Memory B cell (primary cell): ENCODE measurements around the gene APBB2.

Experiments used
- ATAC-seq: fragments of 150-1000 bp; cut with Tn5 transposase; 2 replicates; pipeline ENCODE4 v1.10.0; 2021; ENCODE audit warnings: low read depth, mild to moderate bottlenecking, moderate library complexity
- DNase-seq, 2 donors: peaks; one replicate each; pipeline ENCODE4 v3.0.0; 2022; ENCODE audit warnings: low spot score in 2 of 2
- H3K27ac Mint-ChIP-seq: one replicate; pipeline ENCODE4 v1.8.0; 2022; ENCODE audit warnings: mild to moderate bottlenecking, moderate library complexity, mixed read lengths
- H3K27me3 Mint-ChIP-seq: one replicate; pipeline ENCODE4 v1.8.0; 2022; ENCODE audit warnings: mixed read lengths
- H3K36me3 Mint-ChIP-seq: one replicate; pipeline ENCODE4 v1.8.0; 2022; ENCODE audit warnings: mild to moderate bottlenecking, mixed read lengths
- H3K4me1 Mint-ChIP-seq: one replicate; pipeline ENCODE4 v1.8.0; 2022; ENCODE audit warnings: mixed read lengths
- H3K4me3 Mint-ChIP-seq: one replicate; pipeline ENCODE4 v1.8.0; 2022; ENCODE audit warnings: mild to moderate bottlenecking, moderate library complexity, mixed read lengths
- H3K9me3 Mint-ChIP-seq: one replicate; pipeline ENCODE4 v1.8.0; 2022; ENCODE audit warnings: mixed read lengths

APBB2 gene

DNA sequence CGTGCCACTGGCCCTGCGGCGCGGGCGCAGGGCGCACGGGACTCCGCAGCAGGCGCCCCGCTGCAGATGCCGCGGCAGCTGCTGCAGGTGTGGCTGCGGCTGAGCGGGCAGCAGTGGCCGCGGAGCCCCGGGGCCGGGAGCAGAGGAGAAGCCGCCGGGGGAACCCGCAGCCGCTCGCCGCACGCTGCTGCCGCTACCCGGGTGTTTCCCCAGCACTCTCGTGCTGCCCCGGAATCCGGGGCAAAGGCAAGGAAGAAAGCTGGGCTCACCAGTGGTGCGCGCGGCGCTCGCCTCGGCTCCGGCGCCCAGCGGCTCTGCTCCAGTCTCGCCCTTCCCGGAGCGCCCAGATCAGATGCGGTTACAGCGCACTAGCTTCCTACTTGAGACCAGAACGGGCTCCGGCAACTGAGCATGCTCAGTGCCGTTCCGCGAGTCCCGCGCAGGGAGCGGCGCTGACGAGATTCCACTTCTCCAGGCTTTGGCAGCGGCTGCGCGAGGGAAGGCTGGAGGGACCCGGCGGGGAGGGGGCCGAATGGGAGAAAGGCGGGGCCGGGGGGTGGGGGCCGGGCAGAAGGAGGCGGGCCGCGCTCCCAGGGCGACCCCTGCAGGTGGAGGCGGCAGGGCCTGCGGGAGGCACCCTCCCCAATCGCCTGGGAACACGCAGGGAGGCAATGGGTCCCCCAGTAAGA lies at the start of gene APBB2:
TSS of gene APBB2 (minus strand) at position 407 of the 689 bp plus-strand sequence. CDS start 181,288 bp downstream, outside the sequence.
- peaks cover 13% of the 10 kb centered on the region for H3K27me3 Mint-ChIP-seq
- ATAC-seq (peak; percentile 59), DNase-seq (peak; percentile 3 to 34)
- H3K4me3 Mint-ChIP-seq, result peak within 1 kb of the TSS; percentile 75
- H3K36me3 Mint-ChIP-seq, result no peaks in the 10 kb centered on the region
- peaks cover 15% of the 10 kb centered on the region for H3K4me1 Mint-ChIP-seq
- H3K27ac Mint-ChIP-seq, result no peak within 1 kb of the TSS
- H3K9me3 Mint-ChIP-seq, result no peaks in the 10 kb centered on the region

DNA sequence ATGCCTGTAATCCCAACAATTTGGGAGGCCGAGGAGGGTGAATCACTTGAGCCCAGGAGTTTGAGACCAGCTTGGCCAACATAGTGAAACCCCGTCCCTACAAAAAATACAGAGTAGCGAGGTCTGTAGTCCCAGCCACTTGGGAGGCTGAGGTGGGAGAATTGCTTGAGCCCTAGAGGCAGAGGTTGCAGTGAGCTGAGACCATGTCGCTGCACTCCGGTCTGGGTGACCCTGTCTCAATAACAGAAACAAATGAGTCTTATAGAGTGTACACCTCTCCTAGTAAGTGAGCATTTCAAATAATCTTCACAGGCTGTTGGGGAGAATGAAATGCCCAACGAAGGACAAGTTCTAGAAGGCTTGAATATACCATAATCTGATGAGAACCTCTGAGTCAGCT lies 47.9 kb upstream of the APBB2 start:
- DNase-seq (no peak), ATAC-seq (no peak)
- Mint-ChIP-seq H3K4me1 (peaks cover 5% of the 10 kb centered on the region), H3K36me3 (no peaks in the 10 kb centered on the region), H3K27me3 (peaks cover 13% of the 10 kb centered on the region), H3K9me3 (no peaks in the 10 kb centered on the region), H3K27ac (no peak overlapping the region), H3K4me3 (no peak overlapping the region)

DNA sequence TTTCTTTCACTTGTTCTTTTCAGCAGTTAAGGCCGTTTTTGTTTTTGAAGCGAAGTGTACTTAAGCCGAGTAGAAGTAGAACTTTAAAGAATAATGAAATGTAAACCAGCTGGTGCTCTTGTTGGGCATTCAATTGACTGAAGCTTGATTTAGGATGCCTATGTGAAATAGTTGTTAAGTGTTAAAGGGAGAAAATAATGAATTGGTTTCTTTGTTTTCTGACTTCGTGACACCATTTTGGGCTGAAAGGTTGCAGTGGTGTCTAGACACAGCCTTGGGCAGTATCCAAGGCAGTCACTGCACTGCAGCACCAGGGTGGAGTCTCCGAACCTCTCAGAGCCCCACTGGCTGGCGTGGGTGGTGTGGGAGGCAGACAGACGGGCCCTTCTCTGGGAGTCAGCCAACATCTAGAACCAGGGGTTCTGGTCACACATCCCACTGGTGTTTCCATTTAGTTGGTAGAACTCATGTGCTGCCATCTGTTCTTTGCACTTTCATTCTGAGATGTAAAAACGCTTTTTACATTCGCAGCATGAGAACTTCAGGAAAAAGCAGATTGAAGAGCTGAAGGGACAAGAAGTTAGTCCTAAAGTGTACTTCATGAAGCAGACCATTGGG lies 45.9 kb upstream of the APBB2 start:
- no peak for DNase-seq
- Mint-ChIP-seq H3K27me3 (peaks cover 19% of the 10 kb centered on the region), H3K4me3 (no peak overlapping the region), H3K9me3 (no peaks in the 10 kb centered on the region), H3K27ac (no peak overlapping the region), H3K36me3 (no peaks in the 10 kb centered on the region), H3K4me1 (peaks cover 5% of the 10 kb centered on the region)
- ATAC-seq, result no peak

DNA sequence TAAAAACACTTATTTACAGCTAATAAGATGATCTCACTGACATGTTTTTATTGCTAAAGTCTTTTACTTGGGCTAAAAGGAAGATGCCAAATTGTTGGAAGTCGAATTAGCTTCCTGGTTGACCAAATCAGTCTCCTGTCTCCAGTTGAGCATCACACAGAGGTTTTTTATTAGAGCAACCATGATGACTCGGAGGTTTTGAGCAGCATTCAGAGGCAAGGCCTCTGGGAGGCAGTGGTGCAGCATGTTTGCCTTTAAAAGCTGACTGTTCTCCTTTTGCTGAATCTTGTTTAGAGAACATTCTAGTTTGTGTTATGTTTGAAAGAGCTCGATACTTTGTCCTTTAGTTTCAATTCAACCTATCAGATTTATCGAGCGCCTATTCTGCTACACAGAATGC lies 44.4 kb upstream of the APBB2 start:
- Mint-ChIP-seq H3K27me3 (peaks cover 19% of the 10 kb centered on the region), H3K4me3 (no peak overlapping the region), H3K27ac (no peak overlapping the region), H3K9me3 (no peaks in the 10 kb centered on the region), H3K36me3 (no peaks in the 10 kb centered on the region), H3K4me1 (peaks cover 5% of the 10 kb centered on the region)
- ATAC-seq (no peak), DNase-seq (no peak)

DNA sequence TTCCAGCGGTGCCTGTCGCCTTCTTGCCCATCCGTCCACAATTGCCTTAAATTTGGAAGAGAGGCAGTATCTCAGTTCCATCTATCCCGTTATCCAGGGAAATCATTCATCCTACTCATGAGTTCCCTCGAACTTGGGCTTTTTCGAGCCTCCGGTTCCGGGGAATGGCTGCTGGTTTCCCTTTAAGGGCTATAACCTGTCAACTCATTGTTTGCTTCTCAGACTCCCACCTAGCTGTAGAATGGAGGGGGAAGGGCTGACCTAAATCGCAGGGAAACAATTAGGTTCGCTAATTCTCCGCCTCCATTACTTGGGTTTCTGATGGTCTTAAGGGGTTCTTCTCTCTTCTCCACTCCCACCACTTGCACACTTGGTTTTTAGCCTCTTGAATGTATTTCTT lies 43.6 kb upstream of the APBB2 start:
- Mint-ChIP-seq H3K36me3 (no peaks in the 10 kb centered on the region), H3K27ac (no peak overlapping the region), H3K9me3 (no peaks in the 10 kb centered on the region), H3K4me3 (peak overlapping the region; percentile 66), H3K4me1 (peaks cover 5% of the 10 kb centered on the region), H3K27me3 (peaks cover 19% of the 10 kb centered on the region)
- DNase-seq (no peak), ATAC-seq (no peak)

DNA sequence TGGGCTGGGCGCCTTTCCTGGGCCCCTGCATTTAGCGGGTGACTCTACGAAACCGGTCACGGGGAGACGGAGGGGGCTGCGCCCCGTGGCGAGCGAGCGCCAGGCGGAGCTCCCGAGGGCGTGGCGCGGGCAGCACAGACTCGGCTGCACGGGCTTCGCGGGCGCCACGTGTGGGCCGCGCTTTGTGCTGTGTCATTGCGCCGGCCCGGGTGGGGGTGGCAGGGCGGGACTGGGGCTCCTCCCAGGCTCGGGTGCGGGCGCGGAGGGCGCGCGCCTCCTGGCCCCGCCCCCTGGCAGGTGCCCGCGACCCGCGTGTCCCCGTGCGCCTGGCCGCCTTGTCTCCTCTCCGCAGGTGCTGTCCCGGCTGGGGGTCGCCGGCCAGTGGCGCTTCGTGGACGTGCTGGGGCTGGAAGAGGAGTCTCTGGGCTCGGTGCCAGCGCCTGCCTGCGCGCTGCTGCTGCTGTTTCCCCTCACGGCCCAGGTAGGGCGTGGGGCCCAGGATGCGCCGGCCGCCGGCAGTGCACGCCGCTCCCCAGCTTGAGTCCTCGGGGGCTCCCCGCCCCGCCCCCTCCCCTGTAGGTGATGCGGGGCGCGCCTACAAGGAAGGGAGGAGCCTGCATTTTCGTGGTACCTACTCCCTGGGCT lies 43.0 kb upstream of the APBB2 start:
- H3K4me1 Mint-ChIP-seq, result peaks cover 5% of the 10 kb centered on the region
- peaks cover 19% of the 10 kb centered on the region for H3K27me3 Mint-ChIP-seq
- H3K9me3 Mint-ChIP-seq, result no peaks in the 10 kb centered on the region
- H3K4me3 Mint-ChIP-seq, result peak overlapping the region; percentile 66
- peak; percentile 48 for ATAC-seq
- peak in 1 of 2 donors; percentile 15 for DNase-seq
- no peaks in the 10 kb centered on the region for H3K36me3 Mint-ChIP-seq
- no peak overlapping the region for H3K27ac Mint-ChIP-seq

DNA sequence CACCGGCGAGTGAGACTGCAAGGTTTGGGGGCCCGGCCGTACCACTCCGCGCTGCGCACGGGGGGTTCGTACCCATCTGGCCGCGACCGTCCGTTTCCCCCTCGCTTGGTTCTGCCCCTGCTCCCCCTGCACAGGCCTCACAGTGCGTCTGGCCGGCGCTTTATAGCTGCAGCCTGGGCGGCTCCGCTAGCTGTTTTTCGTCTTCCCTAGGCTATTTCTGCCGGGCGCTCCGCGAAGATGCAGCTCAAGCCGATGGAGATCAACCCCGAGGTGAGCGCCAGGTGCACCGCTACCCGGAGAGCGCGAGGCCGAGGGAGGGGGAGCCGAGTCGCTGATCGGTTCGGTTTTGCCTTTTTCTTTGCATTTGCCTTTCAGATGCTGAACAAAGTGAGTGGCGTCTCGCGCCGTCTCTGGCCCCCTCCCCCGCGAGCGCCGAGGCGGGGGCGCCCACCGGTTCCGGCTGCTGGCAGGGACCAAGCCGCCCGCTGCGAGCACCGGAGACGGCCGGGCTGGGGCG lies 42.5 kb upstream of the APBB2 start, which contains the start of gene UCHL1:
TSS of gene UCHL1 (plus strand) at position 189 of the 517 bp plus-strand sequence. CDS start at position 238, 49 bp downstream.
- H3K27ac Mint-ChIP-seq, result no peak within 1 kb of the TSS
- ATAC-seq (no peak), DNase-seq (no peak)
- no peaks in the 10 kb centered on the region for H3K36me3 Mint-ChIP-seq
- peaks cover 20% of the 10 kb centered on the region for H3K27me3 Mint-ChIP-seq
- H3K4me1 Mint-ChIP-seq, result peaks cover 5% of the 10 kb centered on the region
- peak within 1 kb of the TSS; percentile 66 for H3K4me3 Mint-ChIP-seq
- H3K9me3 Mint-ChIP-seq, result peaks cover 1% of the 10 kb centered on the region

DNA sequence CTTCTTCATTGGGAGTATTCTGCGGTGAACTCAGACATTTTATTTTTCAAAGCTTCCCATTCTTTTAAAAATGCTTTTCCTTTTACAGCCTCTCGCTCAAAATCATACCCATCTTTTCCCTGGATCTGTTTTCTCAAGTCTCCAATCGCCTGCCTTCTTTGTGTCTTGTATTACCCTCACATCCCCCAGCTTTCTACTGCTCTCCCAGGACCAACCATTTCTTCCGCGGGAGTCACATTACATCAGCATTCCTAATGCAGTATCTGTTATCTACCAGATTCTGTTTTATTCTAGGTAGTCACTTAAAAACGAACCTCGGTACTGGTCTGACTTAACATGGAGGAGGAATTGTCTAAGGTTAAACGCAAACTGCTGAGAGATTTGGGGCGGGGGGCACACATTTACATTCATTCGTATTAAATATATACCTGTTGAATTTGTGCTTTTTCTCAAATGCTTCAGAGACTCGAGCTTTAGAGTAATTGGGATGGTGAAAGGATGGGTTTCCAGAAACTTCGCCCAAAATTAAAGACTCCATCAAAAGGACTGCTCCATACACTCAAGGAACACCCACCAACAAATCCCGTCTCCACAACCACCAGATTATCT lies 41.9 kb upstream of the APBB2 start:
- Mint-ChIP-seq H3K36me3 (no peaks in the 10 kb centered on the region), H3K9me3 (peaks cover 1% of the 10 kb centered on the region), H3K4me1 (peaks cover 5% of the 10 kb centered on the region), H3K27ac (no peak overlapping the region), H3K4me3 (no peak overlapping the region), H3K27me3 (peaks cover 19% of the 10 kb centered on the region)
- DNase-seq (no peak), ATAC-seq (no peak)

DNA sequence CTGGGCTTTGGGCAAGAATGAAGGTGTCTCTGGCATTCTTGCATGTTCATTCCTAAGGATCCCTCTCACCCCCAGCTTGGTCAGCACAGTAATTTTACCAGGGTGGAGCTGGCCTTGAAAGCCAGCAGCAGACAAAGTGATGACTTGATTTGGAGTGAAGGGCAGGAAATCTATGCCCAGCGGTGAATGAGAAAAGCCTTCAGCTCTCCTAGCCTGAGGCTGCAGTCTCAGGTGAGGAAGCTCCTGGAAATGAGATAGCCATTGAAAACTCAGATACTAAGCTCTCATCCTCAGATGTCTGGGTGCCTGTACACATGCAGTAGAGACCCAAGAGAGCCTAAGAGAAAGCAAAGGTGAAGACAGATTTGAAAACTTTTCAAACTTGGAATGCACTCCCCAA lies 31.6 kb upstream of the APBB2 start:
- H3K27ac Mint-ChIP-seq, result no peak overlapping the region
- DNase-seq (no peak), ATAC-seq (no peak)
- H3K4me1 Mint-ChIP-seq, result no peaks in the 10 kb centered on the region
- H3K9me3 Mint-ChIP-seq, result peaks cover 2% of the 10 kb centered on the region
- H3K4me3 Mint-ChIP-seq, result no peak overlapping the region
- H3K27me3 Mint-ChIP-seq, result peaks cover 9% of the 10 kb centered on the region
- no peaks in the 10 kb centered on the region for H3K36me3 Mint-ChIP-seq

DNA sequence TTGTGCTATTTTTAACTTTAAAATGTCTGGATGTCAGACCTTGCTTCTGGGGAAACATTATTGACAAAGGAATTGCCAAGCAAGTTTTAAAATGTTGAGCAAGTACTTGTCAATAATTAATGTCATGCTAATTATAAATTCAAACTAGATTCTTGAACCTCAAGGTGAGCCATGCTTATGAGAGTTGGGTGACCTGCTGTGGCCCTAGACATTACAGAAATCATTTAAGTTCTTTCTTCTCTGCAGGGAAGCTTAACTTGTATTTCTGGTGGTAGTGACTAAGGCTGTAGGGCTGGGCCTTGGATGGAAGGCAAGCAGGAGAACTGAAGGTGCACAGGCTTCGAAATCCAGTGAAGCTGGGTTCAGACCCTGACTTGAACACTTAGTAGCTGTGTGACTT lies 27.6 kb upstream of the APBB2 start:
- Mint-ChIP-seq H3K27ac (no peak overlapping the region), H3K4me3 (no peak overlapping the region), H3K9me3 (no peaks in the 10 kb centered on the region), H3K4me1 (no peaks in the 10 kb centered on the region), H3K36me3 (no peaks in the 10 kb centered on the region), H3K27me3 (peaks cover 4% of the 10 kb centered on the region)
- ATAC-seq, result no peak
- no peak for DNase-seq

DNA sequence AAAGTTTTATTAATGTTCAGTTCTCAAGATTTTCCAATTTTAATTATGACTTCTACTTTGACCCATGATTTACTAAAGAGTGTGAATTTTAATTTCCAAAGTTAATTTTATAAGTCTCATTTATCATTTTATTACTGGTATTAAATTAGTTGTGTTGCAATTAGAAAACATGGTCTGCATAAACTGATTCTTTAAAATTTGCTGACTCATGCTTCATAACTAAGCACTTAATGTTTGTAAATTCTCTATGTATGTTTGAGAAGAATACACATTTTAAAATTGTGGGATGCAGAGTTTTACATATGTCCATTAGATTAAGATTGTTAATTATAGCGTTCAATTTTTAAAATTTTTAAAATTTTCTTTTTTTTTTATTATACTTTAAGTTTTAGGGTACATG lies 22.2 kb upstream of the APBB2 start:
- DNase-seq, result no peak
- Mint-ChIP-seq H3K36me3 (no peaks in the 10 kb centered on the region), H3K4me1 (no peaks in the 10 kb centered on the region), H3K4me3 (no peak overlapping the region), H3K9me3 (no peaks in the 10 kb centered on the region), H3K27me3 (peaks cover 1% of the 10 kb centered on the region), H3K27ac (no peak overlapping the region)
- no peak for ATAC-seq

DNA sequence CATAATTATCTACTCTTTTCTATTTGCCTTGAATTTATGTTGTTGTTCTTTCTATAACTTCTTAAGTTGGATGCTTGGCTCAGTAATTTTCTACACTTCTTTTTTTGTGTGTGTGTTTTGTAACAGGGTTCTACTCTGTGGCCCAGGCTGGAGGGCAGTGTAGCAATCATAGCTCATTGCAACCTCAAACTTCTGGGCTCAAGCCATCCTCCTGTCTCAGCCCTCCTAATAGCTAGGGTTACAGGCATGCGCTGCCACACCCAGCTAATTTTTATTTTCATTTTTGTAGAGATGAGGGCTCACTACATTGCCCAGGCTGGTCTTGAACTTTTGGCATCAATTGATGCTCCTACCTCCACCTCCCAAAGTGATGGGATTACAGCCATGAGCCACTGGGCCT lies 21.7 kb upstream of the APBB2 start:
- no peak overlapping the region for H3K4me3 Mint-ChIP-seq
- H3K27me3 Mint-ChIP-seq, result peaks cover 1% of the 10 kb centered on the region
- no peak overlapping the region for H3K27ac Mint-ChIP-seq
- DNase-seq (no peak), ATAC-seq (no peak)
- no peaks in the 10 kb centered on the region for H3K4me1 Mint-ChIP-seq
- no peaks in the 10 kb centered on the region for H3K9me3 Mint-ChIP-seq
- no peaks in the 10 kb centered on the region for H3K36me3 Mint-ChIP-seq

DNA sequence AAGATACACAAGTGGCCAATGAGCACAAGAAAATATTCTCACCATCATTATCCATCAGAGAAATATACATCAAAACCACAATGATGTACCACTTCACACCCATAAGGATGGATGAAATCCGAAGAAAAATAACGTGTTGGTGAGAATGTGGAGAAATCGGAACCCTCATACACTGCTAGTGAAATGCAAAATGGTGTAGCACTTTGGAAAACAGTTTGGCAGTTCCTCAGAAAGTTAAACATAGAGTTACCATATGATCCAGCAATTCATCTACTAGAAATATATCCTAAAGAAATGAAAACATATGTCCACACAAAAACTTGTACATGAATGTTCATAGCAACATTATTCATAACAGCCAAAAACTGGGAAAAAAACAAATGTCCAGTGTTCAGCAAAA lies 18.5 kb upstream of the APBB2 start:
- Mint-ChIP-seq H3K36me3 (no peaks in the 10 kb centered on the region), H3K27me3 (peaks cover 3% of the 10 kb centered on the region), H3K4me3 (no peak overlapping the region), H3K4me1 (no peaks in the 10 kb centered on the region), H3K27ac (no peak overlapping the region), H3K9me3 (no peaks in the 10 kb centered on the region)
- ATAC-seq (no peak), DNase-seq (no peak)

DNA sequence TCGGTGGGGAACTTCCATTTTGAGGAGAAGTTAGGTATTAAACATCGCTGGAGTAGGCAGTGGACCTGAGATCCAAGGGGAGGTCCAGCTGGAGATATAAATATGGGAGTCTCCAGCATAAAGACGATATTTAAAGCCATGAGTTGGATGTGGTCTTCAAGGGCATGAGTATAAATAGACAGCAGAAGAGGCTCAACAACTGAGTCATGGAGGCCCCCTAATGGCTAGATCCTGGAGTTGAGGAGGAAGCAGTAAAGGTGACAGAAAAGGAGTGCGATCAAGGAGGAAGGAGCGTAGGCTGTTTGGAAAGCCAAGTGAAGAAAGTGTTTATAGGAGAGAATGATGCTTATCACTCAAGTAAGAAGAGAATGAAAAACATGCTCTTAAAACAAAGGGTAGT lies 18.1 kb upstream of the APBB2 start:
- no peak overlapping the region for H3K27ac Mint-ChIP-seq
- H3K27me3 Mint-ChIP-seq, result peaks cover 3% of the 10 kb centered on the region
- ATAC-seq (no peak), DNase-seq (no peak)
- no peak overlapping the region for H3K4me3 Mint-ChIP-seq
- no peaks in the 10 kb centered on the region for H3K4me1 Mint-ChIP-seq
- H3K36me3 Mint-ChIP-seq, result no peaks in the 10 kb centered on the region
- no peaks in the 10 kb centered on the region for H3K9me3 Mint-ChIP-seq
